Karpas-422 (cell line): ENCODE data around the gene ABR. TPM values are rescaled to one million over a fixed set of nuclear protein-coding genes. Genes with fewer than 3 reads are reported as not detected.

Experiments used
- DNase-seq: peaks from one replicate; pipeline ENCODE4 v3.0.0-alpha.2; 2015
- H2AFZ ChIP-seq: fragments of 200-600 bp; sonication (generic); 2 replicates; pipeline ENCODE4 v1.6.1; 2014; ENCODE audit warnings: antibody characterized with exemption, low read length, mixed read lengths
- H3K27ac ChIP-seq: fragments of 200-600 bp; sonication (generic); 2 replicates; pipeline ENCODE4 v1.5.1; 2014; ENCODE audit warnings: mild to moderate bottlenecking, low read length, moderate library complexity
- H3K27me3 ChIP-seq: fragments of 200-600 bp; sonication (generic); 2 replicates; pipeline ENCODE4 v1.6.1; 2014; ENCODE audit warnings: low read length, mixed read lengths
- H3K36me3 ChIP-seq: fragments of 200-600 bp; sonication (generic); 2 replicates; pipeline ENCODE4 v1.6.1; 2014; ENCODE audit warnings: low read length, mixed read lengths; ENCODE audit not compliant: insufficient read depth
- H3K4me1 ChIP-seq: fragments of 200-600 bp; sonication (generic); 2 replicates; pipeline ENCODE4 v1.6.1; 2014; ENCODE audit warnings: mild to moderate bottlenecking, low read length, mixed read lengths
- H3K4me2 ChIP-seq: fragments of 200-600 bp; sonication (generic); 2 replicates; pipeline ENCODE4 v1.6.1; 2014; ENCODE audit warnings: low read length, low read depth, mild to moderate bottlenecking; ENCODE audit not compliant: poor library complexity, severe bottlenecking
- H3K4me3 ChIP-seq: fragments of 200-600 bp; sonication (generic); 2 replicates; pipeline ENCODE4 v1.5.1; 2014; ENCODE audit warnings: mild to moderate bottlenecking, antibody characterized with exemption, low read length, mixed read lengths
- H3K79me2 ChIP-seq: fragments of 200-600 bp; sonication (generic); 2 replicates; pipeline ENCODE4 v1.6.1; 2014; ENCODE audit warnings: mild to moderate bottlenecking, low read length, mixed read lengths
- H3K9ac ChIP-seq: fragments of 200-600 bp; sonication (generic); 2 replicates; pipeline ENCODE4 v1.6.0; 2014; ENCODE audit warnings: low read length
- H3K9me2 ChIP-seq: fragments of 200-600 bp; sonication (generic), shearing (Covaris generic); replicated peaks from 2 replicates; pipeline ENCODE4 v1.6.0; 2014; ENCODE audit warnings: mild to moderate bottlenecking, low read length, moderate library complexity; ENCODE audit not compliant: insufficient read depth
- H3K9me3 ChIP-seq: fragments of 300-700, 200-600 bp; sonication (generic); 2 replicates; pipeline ENCODE4 v1.6.1; 2014; ENCODE audit warnings: low read length, mixed read lengths
- H4K20me1 ChIP-seq: fragments of 200-600 bp; sonication (generic); 2 replicates; pipeline ENCODE4 v1.6.1; 2014; ENCODE audit warnings: mild to moderate bottlenecking, antibody characterized with exemption, low read length, low read depth; ENCODE audit not compliant: insufficient read depth
- total RNA-seq: library from RNA; depleted of rRNA; stranded (reverse); fragments of >200 nt; shearing (Covaris generic); gene quantifications from 2 replicates; pipeline ENCODE4 v1.2.3, GENCODE V29; 2014; ENCODE audit warnings: low replicate concordance

ABR gene
- total RNA-seq, 1 experiment from 2014 or later = 113 TPM

- H3K4me2 ChIP-seq = no peak overlapping the region
- no peaks in the 10 kb centered on the region for H3K4me1 ChIP-seq
- peaks cover 4% of the 10 kb centered on the region for H3K79me2 ChIP-seq
- H3K4me3 ChIP-seq = no peak overlapping the region
- peaks cover 13% of the 10 kb centered on the region; the same call in 1 of the 2 replicates for H4K20me1 ChIP-seq
- DNase-seq = no peak
- no peaks in the 10 kb centered on the region for H3K9me2 ChIP-seq
- 0 out of 2 replicates have a peak, but pooled peaks cover 6% of the 10 kb centered on the region for H3K36me3 ChIP-seq
- no peak overlapping the region for H3K9ac ChIP-seq
- no peaks in the 10 kb centered on the region for H3K9me3 ChIP-seq
- H2AFZ ChIP-seq = no peak overlapping the region
- H3K27me3 ChIP-seq = no peaks in the 10 kb centered on the region
- H3K27ac ChIP-seq = no peak overlapping the region
These were observed 147.4 kb downstream of the ABR start for GRCh38 chr17:1032391-1032790.

GRCh38 chr17:1031711-1032110 is 148.1 kb downstream of the ABR start:
- H3K9me3 ChIP-seq = no peaks in the 10 kb centered on the region
- H3K27ac ChIP-seq = no peak overlapping the region
- no peaks in the 10 kb centered on the region for H3K9me2 ChIP-seq
- no peak overlapping the region for H2AFZ ChIP-seq
- no peaks in the 10 kb centered on the region for H3K27me3 ChIP-seq
- peaks cover 13% of the 10 kb centered on the region; the same call in 1 of the 2 replicates for H4K20me1 ChIP-seq
- 0 out of 2 replicates have a peak, but pooled peaks cover 6% of the 10 kb centered on the region for H3K36me3 ChIP-seq
- H3K79me2 ChIP-seq = peaks cover 4% of the 10 kb centered on the region
- no peaks in the 10 kb centered on the region for H3K4me1 ChIP-seq
- no peak overlapping the region for H3K4me3 ChIP-seq
- no peak for DNase-seq
- H3K9ac ChIP-seq = no peak overlapping the region
- H3K4me2 ChIP-seq = no peak overlapping the region

- Histone ChIP-seq H3K9me2 (no peaks in the 10 kb centered on the region), H3K9ac (no peak overlapping the region), H3K27ac (no peak overlapping the region), H3K4me2 (no peak overlapping the region), H2AFZ (no peak overlapping the region), H4K20me1 (peaks cover 13% of the 10 kb centered on the region; the same call in 1 of the 2 replicates), H3K36me3 (0 out of 2 replicates have a peak, but pooled peaks cover 6% of the 10 kb centered on the region), H3K4me1 (no peaks in the 10 kb centered on the region), H3K79me2 (peaks cover 4% of the 10 kb centered on the region), H3K9me3 (no peaks in the 10 kb centered on the region), H3K4me3 (no peak overlapping the region), H3K27me3 (no peaks in the 10 kb centered on the region)
- no peak for DNase-seq
These were observed 148.9 kb downstream of the ABR start for GRCh38 chr17:1030684-1031532.

- Histone ChIP-seq H3K4me2 (no peak overlapping the region), H4K20me1 (peaks cover 13% of the 10 kb centered on the region; the same call in 1 of the 2 replicates), H3K36me3 (0 out of 2 replicates have a peak, but pooled peaks cover 6% of the 10 kb centered on the region), H2AFZ (no peak overlapping the region), H3K27me3 (no peaks in the 10 kb centered on the region), H3K4me1 (no peaks in the 10 kb centered on the region), H3K79me2 (peaks cover 4% of the 10 kb centered on the region), H3K9me3 (no peaks in the 10 kb centered on the region), H3K9ac (no peak overlapping the region), H3K9me2 (no peaks in the 10 kb centered on the region), H3K4me3 (no peak overlapping the region), H3K27ac (no peak overlapping the region)
- DNase-seq = no peak
These were observed 149.7 kb downstream of the ABR start for GRCh38 chr17:1029922-1030644.

GRCh38 chr17:1029196-1029921 is 150.4 kb downstream of the ABR start:
- H4K20me1 ChIP-seq = peaks cover 7% of the 10 kb centered on the region; the same call in 1 of the 2 replicates
- no peak overlapping the region for H3K4me3 ChIP-seq
- no peak overlapping the region for H3K27ac ChIP-seq
- no peaks in the 10 kb centered on the region for H3K27me3 ChIP-seq
- no peaks in the 10 kb centered on the region for H3K9me3 ChIP-seq
- no peaks in the 10 kb centered on the region; the same call in 1 of the 2 replicates for H3K79me2 ChIP-seq
- H3K4me2 ChIP-seq = no peak overlapping the region
- no peak for DNase-seq
- no peaks in the 10 kb centered on the region for H3K9me2 ChIP-seq
- H2AFZ ChIP-seq = no peak overlapping the region
- H3K36me3 ChIP-seq = 0 out of 2 replicates have a peak, but pooled peaks cover 3% of the 10 kb centered on the region
- H3K9ac ChIP-seq = no peak overlapping the region
- no peaks in the 10 kb centered on the region for H3K4me1 ChIP-seq

DNA sequence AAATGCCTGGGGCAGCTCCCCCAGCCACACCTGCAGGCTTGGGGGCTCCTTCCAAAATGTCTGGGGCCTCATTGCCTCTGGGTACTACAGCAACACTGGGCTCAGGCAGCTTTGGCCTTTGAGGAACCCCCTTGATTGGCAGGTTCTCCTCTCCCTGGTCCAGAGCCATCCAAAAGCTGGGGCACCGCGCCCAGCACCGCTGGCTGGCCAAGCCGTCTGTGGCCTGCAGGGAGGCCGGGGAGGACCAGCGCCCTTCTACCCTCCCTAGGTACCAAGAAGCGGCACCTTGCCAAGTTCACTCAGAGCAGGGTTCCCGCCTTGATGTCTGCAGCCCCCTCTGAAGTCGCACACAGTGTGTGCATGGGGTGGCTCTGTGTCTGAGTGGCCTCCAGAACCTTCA is 152.7 kb downstream of the ABR start:
- Histone ChIP-seq H3K4me1 (no peaks in the 10 kb centered on the region), H2AFZ (no peak overlapping the region), H3K27ac (no peak overlapping the region), H3K27me3 (no peaks in the 10 kb centered on the region), H3K79me2 (no peaks in the 10 kb centered on the region), H3K36me3 (no peaks in the 10 kb centered on the region), H3K9me3 (no peaks in the 10 kb centered on the region), H3K9ac (no peak overlapping the region), H3K4me3 (no peak overlapping the region), H3K4me2 (no peak overlapping the region), H4K20me1 (peaks cover 4% of the 10 kb centered on the region; the same call in 1 of the 2 replicates), H3K9me2 (no peaks in the 10 kb centered on the region)
- DNase-seq = no peak

DNA sequence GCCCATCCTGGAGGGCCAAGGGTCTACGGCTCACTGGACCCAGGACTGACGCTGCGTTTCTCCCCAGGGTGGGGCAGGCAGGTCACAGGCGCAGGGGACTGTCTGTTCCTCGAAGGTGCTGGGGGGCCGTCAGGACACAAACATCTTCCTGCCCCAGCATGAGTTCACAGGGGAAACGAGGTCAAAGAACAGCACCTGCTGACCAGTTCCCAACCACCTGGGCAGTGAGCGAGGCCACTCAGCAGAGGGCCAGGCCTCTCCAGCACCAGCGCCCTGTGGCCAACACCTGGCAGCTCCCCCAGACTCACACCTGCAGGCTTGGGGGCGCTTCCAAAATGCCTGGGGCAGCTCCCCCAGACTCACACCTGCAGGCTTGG is 153.2 kb downstream of the ABR start:
- Histone ChIP-seq H3K27me3 (no peaks in the 10 kb centered on the region), H4K20me1 (peaks cover 4% of the 10 kb centered on the region; the same call in 1 of the 2 replicates)

More for the DNA sequence above, 153.2 kb downstream of the ABR start:
- H2AFZ ChIP-seq = no peak overlapping the region
- H3K4me2 ChIP-seq = no peak overlapping the region
- H3K4me1 ChIP-seq = no peaks in the 10 kb centered on the region
- H3K36me3 ChIP-seq = no peaks in the 10 kb centered on the region
- no peaks in the 10 kb centered on the region for H3K79me2 ChIP-seq
- H3K9me2 ChIP-seq = no peaks in the 10 kb centered on the region
- no peaks in the 10 kb centered on the region for H3K9me3 ChIP-seq
- no peak overlapping the region for H3K9ac ChIP-seq
- H3K27ac ChIP-seq = no peak overlapping the region
- H3K4me3 ChIP-seq = no peak overlapping the region
- DNase-seq = no peak
